Measurements from ENCODE around the gene CAPS.
"Not testable (repeated sequence)": the region's sequence is repeated elsewhere in the genome, so short reads cannot be mapped to it uniquely, and the experiment has no call there.

Gene CAPS

DNA sequence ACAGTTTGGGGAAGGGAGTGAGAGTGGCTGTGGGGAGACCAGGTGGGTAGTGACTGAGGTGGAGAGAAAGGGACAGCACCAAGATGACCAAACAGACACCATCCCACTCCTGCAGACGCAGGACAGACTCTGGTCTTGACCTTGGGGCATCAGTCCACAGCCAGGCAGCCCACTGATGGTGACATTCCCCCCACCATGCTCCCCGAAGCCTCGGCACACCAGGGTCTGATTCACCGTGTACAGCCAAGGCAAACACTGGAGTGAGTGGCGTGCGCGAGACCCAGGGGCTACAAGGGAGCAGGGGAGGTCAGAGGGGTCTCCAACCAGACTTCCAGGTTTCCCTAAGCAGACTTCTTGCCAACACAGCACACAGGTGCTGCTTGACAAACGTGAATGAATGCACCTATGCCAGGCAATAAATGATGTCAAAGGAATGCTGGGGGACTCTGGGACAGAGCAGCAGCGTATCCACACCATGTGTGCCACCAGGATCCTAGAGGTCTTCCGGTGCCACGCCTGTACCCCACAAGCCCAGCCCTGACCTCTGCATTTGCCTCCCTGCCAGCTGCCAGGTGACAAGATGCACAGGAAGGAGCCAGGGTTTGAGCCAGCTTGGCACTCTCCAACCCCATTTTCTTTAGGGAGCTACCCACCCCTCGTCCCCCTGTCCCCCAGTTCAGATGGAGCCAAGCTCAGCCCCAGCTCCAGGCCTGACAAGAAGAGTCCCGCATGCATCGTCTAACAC, 45.4 kb downstream of the CAPS start:
- DNase-seq: no peak

DNA sequence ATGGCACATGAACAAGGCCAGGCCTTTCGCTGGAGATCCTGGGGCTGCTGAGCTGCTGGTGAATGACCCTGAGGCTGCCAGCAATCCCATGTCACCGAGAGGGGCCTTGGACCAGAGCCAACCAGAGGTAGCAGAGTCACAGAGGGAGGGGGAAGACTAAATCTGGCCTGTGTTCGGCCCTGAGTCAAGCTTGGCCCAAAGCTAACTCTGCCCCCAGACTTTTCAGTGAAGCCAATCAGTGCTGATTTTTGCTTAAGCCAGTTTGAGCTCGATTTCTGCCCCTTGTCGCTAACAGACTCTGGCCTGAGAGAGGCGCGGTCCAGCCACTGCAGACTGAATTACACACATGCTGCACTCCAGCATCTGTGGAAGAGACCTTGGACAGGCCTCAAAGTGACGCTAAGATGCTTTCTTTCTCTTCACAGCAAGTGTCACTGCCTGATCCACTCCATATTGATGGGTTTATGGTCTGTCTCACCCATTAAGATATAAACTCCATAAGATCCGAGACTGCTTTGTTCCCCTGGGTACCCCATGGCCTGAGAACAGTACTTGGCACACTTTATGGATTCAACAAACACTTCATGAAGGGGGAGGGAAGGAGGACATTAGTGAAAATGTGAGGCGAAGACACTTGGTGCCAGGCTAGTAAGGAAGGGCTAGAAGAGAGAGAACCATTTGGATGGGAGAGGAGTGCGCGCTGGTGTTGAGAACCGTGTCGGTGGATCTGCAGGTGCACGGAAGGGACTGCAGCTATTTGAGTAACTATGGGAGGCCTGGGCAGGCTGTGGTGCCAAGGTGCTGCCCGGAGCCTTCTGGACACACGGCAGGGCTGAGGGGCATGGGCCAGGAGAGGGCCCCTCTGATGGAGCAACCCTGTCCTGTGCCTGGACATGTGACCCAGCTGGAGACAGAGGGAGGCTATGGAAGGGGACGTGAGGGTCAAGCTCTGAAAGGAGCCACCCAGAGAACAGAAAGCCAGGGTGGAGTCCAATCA, 46.2 kb downstream of the CAPS start:
- DNase-seq: no peak

DNA sequence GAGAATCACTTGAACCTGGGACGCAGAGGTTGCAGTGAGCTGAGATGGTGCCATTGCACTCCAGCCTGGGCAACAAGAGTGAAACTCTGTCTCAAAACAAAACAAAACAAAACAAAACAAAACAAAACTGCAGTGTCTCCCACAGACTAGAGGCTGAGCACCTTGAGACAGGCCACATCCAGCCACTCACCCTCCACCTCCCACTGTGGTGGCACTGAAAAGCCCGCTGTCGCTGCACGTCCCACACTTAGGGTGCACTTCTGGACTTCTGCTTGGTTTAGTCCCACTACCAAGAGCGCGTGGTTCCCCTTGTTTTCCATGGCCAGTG, 47.6 kb downstream of the CAPS start:
- DNase-seq: not testable (repeated sequence)

DNA sequence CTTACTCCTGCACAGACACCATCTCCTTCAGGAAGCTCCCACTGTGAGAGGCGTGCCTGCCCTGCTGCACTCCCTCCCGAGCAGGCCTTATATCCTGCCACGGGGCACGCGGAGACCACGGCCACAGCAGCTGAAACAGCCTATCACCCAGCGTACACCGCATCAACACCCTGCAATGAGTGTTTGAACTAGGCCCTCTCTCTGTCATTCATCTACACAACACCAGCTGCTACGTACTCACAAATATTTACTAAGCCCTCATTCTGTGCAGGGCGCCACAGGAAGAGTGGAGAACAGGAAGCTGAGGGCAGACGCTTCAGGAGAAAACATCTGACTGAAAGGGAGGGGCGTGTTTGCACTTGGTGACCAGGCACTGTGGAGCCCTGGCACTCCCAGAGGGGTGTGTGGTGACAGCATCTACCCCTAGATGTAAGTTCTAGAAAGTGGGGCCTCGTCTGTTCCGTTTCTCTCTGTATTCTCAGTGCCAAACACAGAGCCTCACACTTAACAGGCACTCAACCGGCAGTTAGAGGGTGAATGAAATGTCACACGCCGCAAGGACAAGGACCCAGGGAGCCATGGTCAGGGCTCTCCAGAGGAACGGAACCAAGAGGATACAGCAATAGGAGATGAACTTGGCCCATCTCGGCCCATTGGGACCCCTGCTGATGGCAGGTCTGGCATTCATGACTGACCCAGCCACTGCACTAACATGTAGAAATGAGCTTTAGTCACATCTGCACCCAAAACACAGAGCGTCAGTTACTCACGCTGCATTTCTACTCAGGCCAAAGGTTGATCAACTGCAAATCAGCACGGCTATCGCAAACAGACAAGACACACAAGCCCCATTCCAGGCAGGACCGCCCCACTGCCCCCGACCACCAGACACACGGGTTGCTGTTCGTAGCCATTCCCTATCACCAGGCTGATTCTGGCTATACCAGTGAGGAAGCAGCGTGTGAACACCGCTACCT, 48.2 kb downstream of the CAPS start:
- peak; percentile 80 for DNase-seq

DNA sequence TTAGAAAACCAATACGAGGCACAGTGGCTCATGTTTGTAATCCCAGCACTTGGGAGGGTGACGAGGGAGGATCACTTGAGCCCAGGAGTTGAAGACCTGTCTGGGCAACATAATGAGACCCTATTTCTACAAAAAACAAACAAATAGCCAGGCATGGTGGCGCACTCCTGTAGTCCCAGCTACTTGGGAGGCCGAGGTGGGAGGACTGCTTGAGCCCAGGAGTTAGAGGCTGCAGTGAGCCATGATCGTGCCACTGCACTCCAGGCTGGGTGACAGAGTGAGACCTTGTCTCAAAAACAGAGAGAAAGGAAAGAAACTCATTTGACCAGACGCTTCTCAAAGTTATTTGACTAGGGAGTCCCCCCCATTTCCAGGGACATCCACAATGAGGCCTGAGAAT, 49.2 kb downstream of the CAPS start:
- not testable (repeated sequence) for DNase-seq

DNA sequence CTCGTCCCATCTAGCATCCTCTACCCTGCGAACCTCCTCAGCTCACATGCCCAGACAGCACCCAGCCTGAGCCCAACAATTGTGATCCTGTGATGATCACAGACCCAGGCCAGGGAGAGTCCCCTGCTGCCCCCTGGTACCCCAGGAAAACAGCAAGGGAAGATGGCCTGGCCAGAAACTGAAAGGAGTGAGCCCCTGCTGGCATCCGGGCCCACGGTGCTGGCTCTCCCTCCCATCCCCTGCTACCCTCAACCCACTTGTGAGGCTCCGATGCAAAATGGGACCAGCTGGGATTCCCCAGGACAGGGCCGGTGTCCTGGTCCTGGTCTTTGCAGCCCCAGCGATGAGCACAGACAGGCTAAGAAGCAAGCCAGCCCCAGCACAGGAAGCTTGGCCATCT, 49.8 kb downstream of the CAPS start:
- DNase-seq: no peak

DNA sequence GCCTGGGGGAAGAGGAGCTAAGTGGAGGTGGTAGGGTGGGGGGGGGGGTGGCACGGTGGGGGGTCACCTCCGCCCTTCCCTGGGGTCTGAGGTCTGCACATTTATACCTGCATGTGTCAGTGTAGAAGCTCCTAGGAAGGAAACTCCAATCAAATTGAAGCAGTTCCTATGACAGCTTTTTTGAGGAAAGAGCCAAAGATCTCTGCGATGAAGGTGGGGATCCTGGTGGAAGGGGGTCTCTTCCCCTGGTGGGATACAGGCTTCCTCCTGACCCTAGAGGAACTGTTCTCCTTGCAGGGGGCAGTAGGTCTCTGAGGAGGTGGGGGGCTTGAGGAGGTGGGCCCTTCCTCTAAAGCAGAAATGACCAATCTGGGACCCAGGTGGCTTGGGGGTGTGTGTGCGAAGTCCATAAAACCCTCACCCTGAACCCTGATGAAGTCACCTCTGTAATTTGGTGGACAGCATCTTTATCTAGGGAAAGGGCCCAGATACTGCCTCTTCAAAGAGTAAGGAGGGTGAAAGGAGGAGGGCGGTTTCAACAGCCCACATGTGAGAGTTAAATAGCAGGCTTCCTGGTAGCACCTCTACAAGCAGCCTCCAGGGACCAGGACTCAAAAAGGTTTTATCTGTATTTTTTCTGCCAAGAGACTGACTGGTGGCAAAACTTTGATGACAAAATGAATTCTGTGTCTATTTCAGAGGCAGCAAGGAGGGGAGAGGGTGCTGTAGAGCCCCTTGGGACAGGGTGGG, 50.9 kb downstream of the CAPS start:
- no peak for DNase-seq

Measured in NCI-H2107 (cell line).